OCI-LY1 (cell line): ENCODE results near the gene PTPRG.

Source experiments
- H2AFZ ChIP-seq: fragments of 200-600 bp; sonication (generic), shearing (Covaris generic); 2 replicates; pipeline ENCODE4 v1.6.0; 2014; ENCODE audit warnings: antibody characterized with exemption, mild to moderate bottlenecking, low read length
- H3F3A ChIP-seq: fragments of 200-600 bp; sonication (generic), shearing (Covaris generic); 2 replicates; pipeline ENCODE4 v1.6.0; 2014; ENCODE audit warnings: mild to moderate bottlenecking, antibody characterized with exemption, low read length, moderate library complexity; ENCODE audit not compliant: insufficient read depth
- H3K27ac ChIP-seq: fragments of 200-600 bp; sonication (generic); 2 replicates; pipeline ENCODE4 v1.5.1; 2014; ENCODE audit warnings: low read length, mixed run types, mild to moderate bottlenecking, low read depth; ENCODE audit not compliant: poor library complexity, severe bottlenecking
- H3K27me3 ChIP-seq: fragments of 200-600 bp; sonication (generic); 2 replicates; pipeline ENCODE4 v1.6.0; 2014; ENCODE audit warnings: antibody characterized with exemption, mild to moderate bottlenecking, low read length, moderate library complexity; ENCODE audit not compliant: insufficient read depth
- H3K36me3 ChIP-seq: fragments of 200-600 bp; sonication (generic); 2 replicates; pipeline ENCODE4 v1.6.1; 2014; ENCODE audit warnings: mild to moderate bottlenecking, antibody characterized with exemption, low read length, moderate library complexity, mixed read lengths; ENCODE audit not compliant: insufficient read depth
- H3K4me1 ChIP-seq: fragments of 200-600 bp; sonication (generic); 2 replicates; pipeline ENCODE4 v1.5.1; 2014; ENCODE audit warnings: mild to moderate bottlenecking, low read length, moderate library complexity; ENCODE audit not compliant: insufficient read depth, severe bottlenecking
- H3K4me2 ChIP-seq: fragments of 200-600 bp; sonication (generic), shearing (Covaris generic); 2 replicates; pipeline ENCODE4 v1.6.1; 2014; ENCODE audit warnings: low read length
- H3K4me3 ChIP-seq: fragments of 200-600 bp; sonication (generic); 2 replicates; pipeline ENCODE4 v1.5.1; 2014; ENCODE audit warnings: low read length, low read depth, mild to moderate bottlenecking, mixed read lengths; ENCODE audit not compliant: poor library complexity, severe bottlenecking
- H3K79me2 ChIP-seq: fragments of 200-600 bp; shearing (Covaris generic); 2 replicates; pipeline ENCODE4 v1.6.1; 2016; ENCODE audit warnings: mixed run types, low read length, mixed read lengths; ENCODE audit not compliant: insufficient read depth
- H3K9ac ChIP-seq: fragments of 200-600 bp; sonication (generic), shearing (Covaris generic); 2 replicates; pipeline ENCODE4 v1.6.1; 2014; ENCODE audit warnings: mild to moderate bottlenecking, low read length, mixed read lengths
- H3K9me2 ChIP-seq: fragments of 200-600 bp; sonication (generic), shearing (Covaris generic); 2 replicates; pipeline ENCODE4 v1.6.1; 2014; ENCODE audit warnings: low read depth, mild to moderate bottlenecking, low read length, mixed read lengths
- H3K9me3 ChIP-seq: fragments of 200-600 bp; shearing (Covaris generic); 2 replicates; pipeline ENCODE4 v1.6.1; 2014; ENCODE audit warnings: low read length, mixed read lengths
- H4K20me1 ChIP-seq: fragments of 200-600 bp; sonication (generic), shearing (Covaris generic); 2 replicates; pipeline ENCODE4 v1.6.0; 2016; ENCODE audit warnings: mild to moderate bottlenecking, low read length; ENCODE audit not compliant: insufficient read depth
- CTCF ChIP-seq: fragments of 200-600 bp; sonication (generic), shearing (Covaris generic); IDR thresholded peaks from 2 replicates; pipeline ENCODE4 v1.5.1; 2017; ENCODE audit warnings: mild to moderate bottlenecking, antibody characterized with exemption, low read length, moderate library complexity, mixed read lengths
- EZH2 ChIP-seq: fragments of 200-600 bp; sonication (generic), shearing (Covaris generic); IDR thresholded peaks from 2 replicates; pipeline ENCODE4 v1.8.0; 2017; ENCODE audit warnings: borderline replicate concordance, mixed run types, mild to moderate bottlenecking, antibody characterized with exemption, low read length, moderate library complexity, mixed read lengths

The PTPRG gene

DNA sequence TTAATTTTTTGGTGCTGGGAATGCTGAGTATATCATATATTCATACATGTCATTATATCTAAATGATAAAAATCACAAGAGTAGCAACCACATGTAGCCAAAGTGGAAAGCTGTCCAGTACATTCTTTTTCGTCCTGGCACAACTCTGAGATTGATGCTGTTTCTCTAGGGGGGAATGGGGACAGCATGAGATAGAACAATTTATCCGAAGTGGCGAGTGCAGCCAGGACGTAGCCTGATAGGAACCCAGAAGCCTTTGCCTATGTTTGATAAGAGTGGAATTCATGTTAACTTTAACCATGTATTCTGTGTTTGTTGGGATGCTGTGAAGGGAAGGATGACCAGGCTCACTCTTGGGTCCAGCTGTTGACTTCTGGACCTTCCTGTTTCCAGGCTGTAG lies 20.9 kb downstream of the PTPRG start:
- Histone ChIP-seq H3K4me1 (no peaks in the 10 kb centered on the region), H3K9me3 (no peaks in the 10 kb centered on the region), H2AFZ (no peak overlapping the region), H4K20me1 (no peaks in the 10 kb centered on the region), H3K4me3 (no peak overlapping the region), H3K9ac (no peak overlapping the region), H3K79me2 (no peaks in the 10 kb centered on the region), H3K27ac (no peak overlapping the region), H3F3A (no peaks in the 10 kb centered on the region), H3K27me3 (no peaks in the 10 kb centered on the region), H3K9me2 (no peaks in the 10 kb centered on the region), H3K4me2 (no peak overlapping the region), H3K36me3 (no peaks in the 10 kb centered on the region)
- no peak for TF ChIP-seq EZH2
- no peak for TF ChIP-seq CTCF

DNA sequence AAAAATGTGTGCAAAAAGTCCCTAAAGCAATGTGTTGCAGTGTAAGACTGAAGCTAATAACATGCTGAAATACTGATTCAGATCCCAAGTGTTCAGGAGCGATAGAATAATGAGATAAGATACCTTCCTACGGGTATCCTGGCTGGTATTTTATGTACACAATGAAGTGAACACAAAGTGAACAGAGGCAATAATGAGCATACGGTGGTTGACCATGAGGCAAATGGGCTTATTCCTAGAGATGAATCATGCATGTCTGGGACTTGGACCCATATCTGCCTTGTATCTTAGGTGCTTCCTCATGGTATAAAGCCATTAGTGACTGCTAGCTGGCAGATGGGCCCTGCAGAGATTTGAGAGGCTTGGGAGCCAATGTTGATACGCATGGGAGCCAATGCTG lies 21.5 kb downstream of the PTPRG start:
- H3K9me2 ChIP-seq: no peaks in the 10 kb centered on the region
- H3K9ac ChIP-seq: no peak overlapping the region
- H3K36me3 ChIP-seq: no peaks in the 10 kb centered on the region
- H3K4me2 ChIP-seq: no peak overlapping the region
- H3K27me3 ChIP-seq: no peaks in the 10 kb centered on the region
- no peaks in the 10 kb centered on the region for H3K4me1 ChIP-seq
- H3K9me3 ChIP-seq: no peaks in the 10 kb centered on the region
- TF ChIP-seq EZH2 (no peak), CTCF (no peak)
- no peak overlapping the region for H3K27ac ChIP-seq
- H4K20me1 ChIP-seq: no peaks in the 10 kb centered on the region
- no peak overlapping the region for H3K4me3 ChIP-seq
- no peak overlapping the region for H2AFZ ChIP-seq
- no peaks in the 10 kb centered on the region for H3F3A ChIP-seq
- H3K79me2 ChIP-seq: no peaks in the 10 kb centered on the region

DNA sequence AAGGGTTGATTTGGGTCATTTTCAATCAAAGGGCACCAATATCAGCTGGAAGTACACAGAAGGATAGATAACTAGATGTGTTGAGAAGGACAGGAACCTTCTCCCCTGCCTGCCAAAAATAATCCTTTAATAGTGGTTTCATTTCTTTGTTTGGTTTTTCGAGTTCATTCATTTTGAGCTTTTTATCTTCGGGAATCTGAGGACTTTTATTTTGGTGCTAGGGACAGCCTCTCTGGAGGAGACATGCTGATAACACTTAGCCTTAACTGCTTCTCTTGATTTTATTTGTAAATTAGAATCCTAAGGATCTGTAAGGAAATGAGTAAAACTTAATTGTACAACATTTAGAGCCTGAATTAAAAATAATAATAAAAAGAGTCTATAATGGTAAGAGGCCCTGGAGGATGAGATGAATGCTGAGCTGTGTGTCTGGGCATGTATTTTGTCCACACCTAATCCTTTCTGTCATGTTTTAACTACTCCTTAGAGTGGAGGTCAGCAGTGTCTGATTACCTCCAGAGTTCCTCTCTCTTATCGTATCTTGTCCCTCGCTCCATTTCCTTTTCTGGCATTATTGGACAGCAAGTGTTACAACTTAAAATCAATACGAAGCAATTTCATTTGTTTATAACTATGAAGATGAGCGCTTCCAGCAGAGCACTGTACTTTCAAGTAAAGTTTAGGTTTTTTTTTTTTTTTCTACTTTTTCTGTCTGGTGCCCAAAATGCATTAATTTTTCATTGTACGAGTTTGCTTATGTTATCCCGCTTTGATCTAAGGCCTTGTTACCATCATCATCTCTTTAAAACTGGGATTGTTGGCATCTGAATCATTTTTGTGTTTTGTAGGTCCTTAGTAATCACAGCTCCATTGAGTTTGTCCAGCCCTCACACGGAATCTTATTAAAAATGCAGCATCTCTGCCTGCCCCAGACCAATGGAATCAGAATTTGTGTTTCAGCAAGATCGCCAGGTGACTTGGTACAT lies 22.8 kb downstream of the PTPRG start:
- Histone ChIP-seq H3K9me2 (no peaks in the 10 kb centered on the region), H3K9me3 (no peaks in the 10 kb centered on the region), H3K9ac (no peak overlapping the region), H2AFZ (no peak overlapping the region), H4K20me1 (no peaks in the 10 kb centered on the region), H3K27me3 (no peaks in the 10 kb centered on the region), H3K27ac (no peak overlapping the region), H3K4me3 (no peak overlapping the region), H3K4me1 (no peaks in the 10 kb centered on the region), H3K36me3 (no peaks in the 10 kb centered on the region), H3K79me2 (no peaks in the 10 kb centered on the region), H3F3A (no peaks in the 10 kb centered on the region), H3K4me2 (no peak overlapping the region)
- TF ChIP-seq CTCF (no peak), EZH2 (no peak)
